ENCODE measurements around the gene DENND2C. TPM values are rescaled to one million over a fixed set of nuclear protein-coding genes. Genes with fewer than 3 reads are reported as not detected.

The DENND2C gene
- total RNA-seq (2021; ENCODE audit: unreplicated experiment) (3.6 TPM), Bru-seq, nascent RNA (percentile 51 among the genes with signal in this experiment), BruChase-seq, experiment 1, labeled RNA remaining after a 6-hour chase (percentile 50 among the genes with signal in this experiment), BruChase-seq, experiment 2, labeled RNA remaining after a 2-hour chase (percentile 49 among the genes with signal in this experiment)
- 0.89 and 1.2 TPM in 2 replicates for polyA plus RNA-seq (2012)
- long read RNA-seq, partial matches to known transcripts, result 0 of 2 reads
- long read RNA-seq, other reads (novel, unspliced or antisense), result 2 of 2 reads

- peak; percentile 69 for ATAC-seq
- Histone ChIP-seq H3K27me3 (ENCODE audit: insufficient read depth, low read length) (no peaks in the 10 kb centered on the region), H3K36me3 (ENCODE audit: control insufficient read depth in 1 of 2, insufficient read depth in 2 of 2, low read length in 2 of 2) (no peaks in the 10 kb centered on the region), H3K4me3 (replicated peaks in 1 of 2; ENCODE audit: low read depth in 1 of 2, low read length in 2 of 2) (peak within 1 kb of the TSS; percentile 68 to 85), H3K9ac (ENCODE audit: low read length) (peak within 1 kb of the TSS; percentile 76), H3K4me1 (ENCODE audit: control insufficient read depth in 1 of 2, insufficient read depth in 2 of 2, low read length in 2 of 2) (peaks cover 11 to 22% of the 10 kb centered on the region in 2 experiments; a peak in 3 of 4 replicates), H3K9me3 (ENCODE audit: control insufficient read depth in 1 of 2, insufficient read depth in 1 of 2, low read depth in 1 of 2, low read length in 2 of 2) (no peaks in the 10 kb centered on the region), H3K27ac (ENCODE audit: low read depth, low read length) (peak within 1 kb of the TSS; percentile 59), H3K79me2 (ENCODE audit: insufficient read depth, low read length) (no peaks in the 10 kb centered on the region), H2AFZ (ENCODE audit: low read depth, low read length, poor library complexity, severe bottlenecking) (peak within 1 kb of the TSS; percentile 97), H4K20me1 (ENCODE audit: insufficient read depth) (no peaks in the 10 kb centered on the region), H3K9me2 (ENCODE audit: insufficient read depth) (no peaks in the 10 kb centered on the region), H3K4me2 (ENCODE audit: low read length) (peak within 1 kb of the TSS; percentile 99)
- no peak for DNase-seq (ENCODE audit: low read depth, low spot score)
- POLR2A ChIA-PET, result interaction anchor here (0.7 to 1.0 kb wide), 3 partner anchors 10 to 111 kb away, joined by 3 to 6 read pairs (median 3); partner anchors contain the start of gene SIKE1
- TSS peak; percentile 70 for BruUV-seq (replicated peaks)
- CTCF ChIA-PET, result interaction anchor here (0.7 to 4.0 kb wide), 5 partner anchors 37 to 691 kb away, joined by 3 to 19 read pairs (median 4); partner anchors contain the start of gene OLFML3
- intact Hi-C loops (cut with micrococcal nuclease), result loop anchor here (1.0 to 10.0 kb wide), 4 partner anchors 89 to 323 kb away; partner anchors contain the start of gene BCAS2
- RAD21 ChIA-PET (ENCODE audit: low non-redundant PET in 1 of 2, low total read pairs in 2 of 2, uncharacterized antibody in 2 of 2, unreplicated experiment in 2 of 2), result no interaction called here
- TF ChIP-seq TCF7L2 (IDR thresholded peaks at IDR 0.05; ENCODE audit: borderline replicate concordance, extremely low read depth, insufficient read depth, insufficient read length) (no peak), CTCF (IDR thresholded peaks at IDR 0.05 in 2 of 3, conservative IDR thresholded peaks at IDR 0.05 in 1 of 3; ENCODE audit: borderline replicate concordance in 1 of 3, insufficient read depth in 1 of 3, low read depth in 2 of 3, low read length in 2 of 3) (no peak; a peak in 1 of 6 replicates), MAX (IDR thresholded peaks at IDR 0.05) (0 out of 2 replicates have a peak, but pooled peaks have one; percentile 24), EZH2 (IDR thresholded peaks at IDR 0.05) (no peak), ELF1 (IDR thresholded peaks at IDR 0.05; ENCODE audit: borderline replicate concordance, low read depth) (no peak), SRF (IDR thresholded peaks at IDR 0.05; ENCODE audit: low read depth) (no peak), SIN3A (IDR thresholded peaks at IDR 0.05; ENCODE audit: low read depth) (peak; percentile 37; the same call in 1 of the 2 replicates), EZH2phosphoT487 (IDR thresholded peaks at IDR 0.05; ENCODE audit: borderline replicate concordance) (no peak), YY1 (IDR thresholded peaks at IDR 0.05; ENCODE audit: extremely low read depth, insufficient replicate concordance, low read depth, low read length) (no peak), CBX3 (IDR thresholded peaks at IDR 0.05; ENCODE audit: low read depth) (no peak; the same call in 1 of the 2 replicates), ZFX (IDR thresholded peaks at IDR 0.05) (peak; percentile 52), JUND (IDR thresholded peaks at IDR 0.05) (no peak), CEBPB (IDR thresholded peaks at IDR 0.05; ENCODE audit: low read depth) (no peak), RAD21 (IDR thresholded peaks at IDR 0.05; ENCODE audit: low read depth) (0 out of 2 replicates have a peak, but pooled peaks have one; percentile 6), ATF3 (IDR thresholded peaks at IDR 0.05) (no peak), REST (IDR thresholded peaks at IDR 0.05; ENCODE audit: low read depth) (no peak), ZNF274 (IDR thresholded peaks at IDR 0.05; ENCODE audit: low read depth, low read length) (no peak), POLR2AphosphoS5 (IDR thresholded peaks at IDR 0.05; ENCODE audit: low read depth, low read length) (peak; percentile 82), POLR2A (IDR thresholded peaks at IDR 0.05; ENCODE audit: borderline replicate concordance, extremely low read depth, insufficient read depth, insufficient read length) (no peak), SP1 (IDR thresholded peaks at IDR 0.05; ENCODE audit: low read depth) (no peak)
Measured at GRCh38 chr1:114669562-114670082, at the start of gene DENND2C. DENND2C (minus strand) TSS chr1:114670049; CDS start chr1:114625984, 44,065 bp downstream.
